Lower leg skin (tissue), 4 donors: ENCODE data around the gene MKRN1. TPM values are rescaled to one million over a fixed set of nuclear protein-coding genes. Genes with fewer than 3 reads are reported as not detected.

ENCODE experiments used
- DNase-seq, 2 donors: peaks; one replicate each; pipeline ENCODE4 v3.0.0-alpha.2; 2019; ENCODE audit warnings: low spot score in 2 of 2
- H3K4me3 ChIP-seq: fragments of 200-600 bp; sonication (generic); 2 replicates; pipeline ENCODE4 v1.5.1; 2017; ENCODE audit warnings: mild to moderate bottlenecking, low read depth; ENCODE audit not compliant: poor library complexity, severe bottlenecking
- POLR2A ChIP-seq, 2 donors: fragments of 450-650 bp; IDR thresholded peaks; one replicate each; pipeline ENCODE4 v1.6.1; 2016 to 2017; ENCODE audit warnings: antibody characterized with exemption in 2 of 2, mild to moderate bottlenecking in 1 of 2, moderate library complexity in 1 of 2
- WGBS, 2 donors: methylation state at CpG; one replicate each; pipeline ENCODE4 v1.1.5; 2018; 5-methylcytosine and 5-hydroxymethylcytosine counted together
- intact Hi-C: fragments of 100-400 bp; cut with DNase I; formaldehyde crosslinking; loops from one replicate; pipeline ENCODE4 v1.15.0; 2023; ENCODE audit warnings: low total_unique reads
- total RNA-seq, 4 donors: library from RNA; depleted of rRNA; stranded (reverse); fragments of >200 nt; gene quantifications; one replicate each; pipeline ENCODE4 v1.1.0, GENCODE V29; 2016
- TF ChIP-seq, protein P1 (sequence below), 3 donors: fragments of 450-650 bp; IDR thresholded peaks; one replicate each; pipeline ENCODE4 v1.5.1; 2016; ENCODE audit warnings: antibody characterized with exemption in 3 of 3, mild to moderate bottlenecking in 3 of 3, moderate library complexity in 2 of 3

Gene MKRN1
- total RNA-seq, 4 donors from 2014 or later: 74.4 to 92.3 (median 85.4) TPM

DNA sequence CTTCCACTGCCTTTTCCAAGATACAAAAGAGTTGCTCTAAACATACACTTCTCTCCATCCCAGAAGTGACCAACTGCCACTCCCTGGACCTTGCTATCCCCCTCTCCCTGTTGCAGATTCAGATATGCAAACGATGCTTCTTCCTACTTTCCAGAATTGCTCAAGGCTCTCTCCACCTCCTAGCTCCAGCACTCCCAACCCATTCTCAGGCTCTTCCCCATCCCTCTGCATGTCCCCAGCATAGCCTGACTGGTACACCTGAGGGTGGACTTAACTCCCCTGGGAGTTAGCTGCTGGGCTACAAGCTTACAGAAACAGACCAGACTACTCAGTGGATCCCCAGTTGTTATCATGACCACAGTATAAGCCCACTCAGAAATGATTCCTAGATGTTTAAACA is 27.6 kb downstream of the MKRN1 start:
- WGBS, 2 donors: 64 to 77% methylated on average over 1 of the region's 1 CpG
- TF ChIP-seq POLR2A (IDR thresholded peaks at IDR 0.05): no peak
- TF ChIP-seq, protein P1, sequence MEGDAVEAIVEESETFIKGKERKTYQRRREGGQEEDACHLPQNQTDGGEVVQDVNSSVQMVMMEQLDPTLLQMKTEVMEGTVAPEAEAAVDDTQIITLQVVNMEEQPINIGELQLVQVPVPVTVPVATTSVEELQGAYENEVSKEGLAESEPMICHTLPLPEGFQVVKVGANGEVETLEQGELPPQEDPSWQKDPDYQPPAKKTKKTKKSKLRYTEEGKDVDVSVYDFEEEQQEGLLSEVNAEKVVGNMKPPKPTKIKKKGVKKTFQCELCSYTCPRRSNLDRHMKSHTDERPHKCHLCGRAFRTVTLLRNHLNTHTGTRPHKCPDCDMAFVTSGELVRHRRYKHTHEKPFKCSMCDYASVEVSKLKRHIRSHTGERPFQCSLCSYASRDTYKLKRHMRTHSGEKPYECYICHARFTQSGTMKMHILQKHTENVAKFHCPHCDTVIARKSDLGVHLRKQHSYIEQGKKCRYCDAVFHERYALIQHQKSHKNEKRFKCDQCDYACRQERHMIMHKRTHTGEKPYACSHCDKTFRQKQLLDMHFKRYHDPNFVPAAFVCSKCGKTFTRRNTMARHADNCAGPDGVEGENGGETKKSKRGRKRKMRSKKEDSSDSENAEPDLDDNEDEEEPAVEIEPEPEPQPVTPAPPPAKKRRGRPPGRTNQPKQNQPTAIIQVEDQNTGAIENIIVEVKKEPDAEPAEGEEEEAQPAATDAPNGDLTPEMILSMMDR (IDR thresholded peaks at IDR 0.05): no peak
- intact Hi-C loops: no loop called here
- DNase-seq: no peak
- no peak overlapping the region for H3K4me3 ChIP-seq

DNA sequence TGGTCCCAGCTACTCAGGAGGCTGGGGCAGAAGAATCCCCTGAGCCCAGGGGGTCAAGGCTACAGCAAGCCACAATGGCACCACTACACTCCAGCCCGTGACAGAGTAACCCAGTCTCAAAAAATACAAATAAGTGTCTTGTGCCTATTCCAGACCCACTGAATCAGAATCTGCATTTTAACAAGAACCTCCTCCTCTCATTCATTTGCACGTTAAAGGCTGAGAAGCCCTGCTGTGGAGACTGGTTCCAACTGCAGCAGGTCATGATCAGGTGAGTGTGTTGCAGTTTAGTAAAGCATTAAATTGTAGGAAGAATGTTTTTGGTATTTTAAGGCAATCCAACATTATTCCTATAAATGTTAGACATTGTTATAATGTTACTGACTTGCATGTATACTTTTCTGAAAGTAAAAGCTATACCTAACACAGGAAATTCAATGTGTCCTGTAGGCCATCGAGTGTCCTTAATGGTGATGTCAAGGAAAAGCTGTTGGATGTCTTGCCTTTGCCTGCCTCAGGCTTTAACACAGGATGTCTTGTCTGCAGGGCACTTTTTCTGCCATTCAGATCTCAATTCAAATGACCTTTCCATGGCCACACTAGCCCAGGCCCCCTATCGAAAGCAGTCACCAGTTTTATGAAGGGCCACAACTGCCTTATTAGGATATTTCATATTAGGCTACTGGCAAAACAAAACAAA is 30.4 kb downstream of the MKRN1 start:
- TF ChIP-seq, protein P1 (IDR thresholded peaks at IDR 0.05): no peak
- no peak for TF ChIP-seq POLR2A (IDR thresholded peaks at IDR 0.05)
- no peak for DNase-seq
- 80 to 84% methylated on average over 4 of the region's 4 CpGs for WGBS, 2 donors
- intact Hi-C loops: no loop called here
- no peak overlapping the region for H3K4me3 ChIP-seq

DNA sequence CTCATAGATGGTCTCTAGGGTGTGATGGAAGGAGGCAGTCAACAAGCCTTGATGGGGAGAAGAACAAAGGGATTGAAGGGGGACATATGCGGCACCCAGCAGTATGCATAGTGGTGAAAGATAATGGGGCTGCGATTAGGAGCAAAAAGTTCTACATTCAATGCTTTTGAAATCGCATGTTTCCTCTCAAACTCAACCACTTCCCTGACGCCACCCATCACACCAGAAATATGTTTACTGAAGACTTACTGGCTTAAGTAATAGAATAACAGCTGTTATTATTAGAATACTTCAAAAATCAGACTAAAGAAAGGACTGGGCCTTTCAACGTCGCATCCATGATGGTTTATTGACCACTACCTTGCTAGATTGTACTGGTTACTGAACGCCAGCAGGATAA is 31.5 kb downstream of the MKRN1 start:
- DNase-seq: no peak
- no peak overlapping the region for H3K4me3 ChIP-seq
- intact Hi-C loops: no loop called here
- 90 to 93% methylated on average over 7 of the region's 7 CpGs for WGBS, 2 donors
- no peak for TF ChIP-seq POLR2A (IDR thresholded peaks at IDR 0.05)
- TF ChIP-seq, protein P1 (IDR thresholded peaks at IDR 0.05): no peak

DNA sequence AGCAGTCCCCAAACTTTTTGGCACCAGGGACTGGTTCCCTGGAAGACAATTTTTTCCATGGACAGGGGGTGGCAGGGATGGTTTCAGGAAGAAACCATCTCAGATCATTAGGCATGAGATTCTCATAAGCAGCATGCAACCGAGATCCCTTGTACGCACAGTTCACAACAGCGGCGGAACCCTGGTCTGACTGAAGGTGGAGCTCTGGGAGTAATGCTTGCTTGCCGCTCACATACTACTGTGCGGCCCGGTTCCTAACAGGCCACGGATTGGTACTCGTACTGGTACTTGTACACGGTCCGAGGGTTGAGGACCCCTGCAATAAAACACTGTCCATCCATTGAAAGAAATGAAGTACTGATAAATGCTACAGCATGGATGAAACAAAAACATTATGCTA is 32.8 kb downstream of the MKRN1 start:
- WGBS, 2 donors: 90 to 97% methylated on average over 11 of the region's 11 CpGs
- no peak for TF ChIP-seq POLR2A (IDR thresholded peaks at IDR 0.05)
- TF ChIP-seq, protein P1 (IDR thresholded peaks at IDR 0.05): no peak
- no peak overlapping the region for H3K4me3 ChIP-seq
- intact Hi-C loops: no loop called here
- DNase-seq: no peak

DNA sequence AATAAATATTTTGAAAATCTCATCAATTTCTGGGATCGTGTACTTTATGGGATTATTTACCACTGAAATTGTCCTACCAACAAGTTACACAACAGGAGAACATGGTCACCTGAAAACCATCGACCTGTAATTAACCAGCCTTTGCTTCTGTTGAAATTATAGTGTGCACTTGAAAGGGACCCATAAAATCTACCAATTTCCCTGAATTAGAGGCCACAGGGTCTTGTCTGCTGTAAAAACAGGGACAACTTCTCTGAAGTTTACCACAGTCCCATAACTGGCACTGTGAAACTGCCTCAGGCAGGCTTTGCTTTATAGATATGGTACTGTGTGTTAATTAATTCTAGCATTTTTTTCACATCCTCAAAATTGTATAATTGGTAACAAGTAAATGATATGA is 37.8 kb downstream of the MKRN1 start:
- WGBS, 2 donors: 67 to 69% methylated on average over 2 of the region's 2 CpGs
- no peak overlapping the region for H3K4me3 ChIP-seq
- TF ChIP-seq POLR2A (IDR thresholded peaks at IDR 0.05): no peak
- TF ChIP-seq, protein P1 (IDR thresholded peaks at IDR 0.05): no peak
- intact Hi-C loops: no loop called here
- no peak for DNase-seq

DNA sequence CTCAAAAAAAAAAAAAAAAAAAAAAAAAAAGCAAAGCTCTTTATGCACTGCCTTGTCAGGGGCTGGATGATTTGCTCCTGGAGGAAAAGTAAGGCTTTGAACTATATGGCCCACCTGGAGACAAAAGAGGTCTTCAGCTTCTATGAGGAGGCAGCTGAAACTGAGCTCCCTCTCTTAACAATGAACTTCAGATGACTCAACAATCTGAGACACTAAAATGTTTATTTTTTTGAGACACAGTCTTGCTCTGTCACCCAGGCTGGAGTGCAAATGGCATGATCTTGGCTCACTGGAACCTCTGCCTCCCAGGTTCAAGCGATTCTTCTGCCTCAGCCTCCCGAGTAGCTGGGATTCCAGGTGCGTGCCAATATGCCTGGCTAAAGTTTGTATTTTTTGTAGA is 38.7 kb downstream of the MKRN1 start:
- no peak for DNase-seq
- TF ChIP-seq, protein P1 (IDR thresholded peaks at IDR 0.05): no peak
- TF ChIP-seq POLR2A (IDR thresholded peaks at IDR 0.05): no peak
- intact Hi-C loops: no loop called here
- H3K4me3 ChIP-seq: no peak overlapping the region
- 90 to 93% methylated on average over 3 of the region's 3 CpGs for WGBS, 2 donors
